Measurements from ENCODE around the gene HARBI1. TPM values are rescaled to one million over a fixed set of nuclear protein-coding genes. Genes with fewer than 3 reads are reported as not detected.

Gene HARBI1
- total RNA-seq, 1 experiment from 2014 or later = 8.2 TPM

GRCh38 chr11:46663277-46663940 lies 46.4 kb upstream of the HARBI1 start:
- intact Hi-C loops (cut with micrococcal nuclease; ENCODE audit: unreplicated experiment) = no loop called here
- H3K4me1 Mint-ChIP-seq (ENCODE audit: low read depth, unreplicated experiment) = no peaks in the 10 kb centered on the region
- no peak overlapping the region for H3K4me3 Mint-ChIP-seq (ENCODE audit: low read depth, unreplicated experiment)
- H3K36me3 Mint-ChIP-seq (ENCODE audit: insufficient read depth, unreplicated experiment) = peaks cover 45% of the 10 kb centered on the region
- CTCF ChIA-PET = no interaction called here
- H3K9me3 Mint-ChIP-seq (ENCODE audit: low read depth, unreplicated experiment) = no peaks in the 10 kb centered on the region
- no peak for DNase-seq
- no TSS peak for BruUV-seq (replicated peaks)
- H3K27me3 Mint-ChIP-seq (ENCODE audit: unreplicated experiment) = no peaks in the 10 kb centered on the region
- no peak overlapping the region for H3K27ac Mint-ChIP-seq (ENCODE audit: unreplicated experiment)
- TF ChIP-seq, protein P1, sequence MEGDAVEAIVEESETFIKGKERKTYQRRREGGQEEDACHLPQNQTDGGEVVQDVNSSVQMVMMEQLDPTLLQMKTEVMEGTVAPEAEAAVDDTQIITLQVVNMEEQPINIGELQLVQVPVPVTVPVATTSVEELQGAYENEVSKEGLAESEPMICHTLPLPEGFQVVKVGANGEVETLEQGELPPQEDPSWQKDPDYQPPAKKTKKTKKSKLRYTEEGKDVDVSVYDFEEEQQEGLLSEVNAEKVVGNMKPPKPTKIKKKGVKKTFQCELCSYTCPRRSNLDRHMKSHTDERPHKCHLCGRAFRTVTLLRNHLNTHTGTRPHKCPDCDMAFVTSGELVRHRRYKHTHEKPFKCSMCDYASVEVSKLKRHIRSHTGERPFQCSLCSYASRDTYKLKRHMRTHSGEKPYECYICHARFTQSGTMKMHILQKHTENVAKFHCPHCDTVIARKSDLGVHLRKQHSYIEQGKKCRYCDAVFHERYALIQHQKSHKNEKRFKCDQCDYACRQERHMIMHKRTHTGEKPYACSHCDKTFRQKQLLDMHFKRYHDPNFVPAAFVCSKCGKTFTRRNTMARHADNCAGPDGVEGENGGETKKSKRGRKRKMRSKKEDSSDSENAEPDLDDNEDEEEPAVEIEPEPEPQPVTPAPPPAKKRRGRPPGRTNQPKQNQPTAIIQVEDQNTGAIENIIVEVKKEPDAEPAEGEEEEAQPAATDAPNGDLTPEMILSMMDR (IDR thresholded peaks at IDR 0.05; ENCODE audit: unreplicated experiment) = no peak

DNA sequence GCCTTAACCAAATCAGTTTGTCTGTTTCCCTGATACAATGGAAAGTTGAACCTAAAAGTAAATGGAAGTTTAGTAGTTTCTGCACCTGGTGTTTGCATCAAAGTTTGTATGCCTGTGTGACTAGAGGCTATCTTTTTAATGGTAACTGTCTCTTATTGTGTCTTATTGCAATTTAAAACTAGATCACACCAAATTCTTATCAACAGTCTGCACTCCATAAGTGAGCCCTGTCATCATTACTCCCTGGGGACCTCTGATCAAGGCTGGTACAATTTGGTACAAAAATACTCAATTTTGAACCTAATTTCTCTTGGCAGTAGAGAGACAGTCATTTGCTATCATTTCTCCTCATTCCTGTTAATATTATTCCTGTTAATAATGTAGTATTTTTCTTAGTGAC lies 45.3 kb upstream of the HARBI1 start:
- H3K27ac Mint-ChIP-seq (ENCODE audit: unreplicated experiment) = no peak overlapping the region
- H3K27me3 Mint-ChIP-seq (ENCODE audit: unreplicated experiment) = no peaks in the 10 kb centered on the region
- intact Hi-C loops (cut with micrococcal nuclease; ENCODE audit: unreplicated experiment) = no loop called here
- H3K9me3 Mint-ChIP-seq (ENCODE audit: low read depth, unreplicated experiment) = no peaks in the 10 kb centered on the region
- H3K4me1 Mint-ChIP-seq (ENCODE audit: low read depth, unreplicated experiment) = no peaks in the 10 kb centered on the region
- no TSS peak for BruUV-seq (replicated peaks)
- CTCF ChIA-PET = no interaction called here
- peaks cover 54% of the 10 kb centered on the region for H3K36me3 Mint-ChIP-seq (ENCODE audit: insufficient read depth, unreplicated experiment)
- no peak for DNase-seq
- no peak overlapping the region for H3K4me3 Mint-ChIP-seq (ENCODE audit: low read depth, unreplicated experiment)
- TF ChIP-seq, protein P1 (IDR thresholded peaks at IDR 0.05; ENCODE audit: unreplicated experiment) = no peak

DNA sequence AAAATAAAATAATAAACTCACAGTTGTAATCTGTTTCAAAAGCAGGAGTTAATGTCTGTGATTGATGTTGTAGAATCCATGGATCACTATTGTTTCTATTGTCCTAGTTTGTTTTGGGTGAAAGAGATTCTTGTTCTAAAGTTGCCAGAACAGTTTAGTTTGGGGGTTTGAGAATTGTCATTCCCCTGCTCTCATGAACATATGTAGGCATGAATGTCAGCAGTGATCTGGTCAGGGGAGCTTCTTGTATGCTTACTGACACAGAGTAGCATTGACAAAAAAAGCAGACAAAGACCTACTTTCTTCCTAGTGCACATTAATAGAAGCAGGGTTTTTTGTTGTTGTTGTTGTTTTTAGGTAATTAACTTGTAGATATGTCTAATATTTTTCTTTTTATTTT lies 44.8 kb upstream of the HARBI1 start:
- CTCF ChIA-PET = no interaction called here
- no peaks in the 10 kb centered on the region for H3K27me3 Mint-ChIP-seq (ENCODE audit: unreplicated experiment)
- no peak for DNase-seq
- no TSS peak for BruUV-seq (replicated peaks)
- H3K4me3 Mint-ChIP-seq (ENCODE audit: low read depth, unreplicated experiment) = no peak overlapping the region
- H3K27ac Mint-ChIP-seq (ENCODE audit: unreplicated experiment) = no peak overlapping the region
- TF ChIP-seq, protein P1 (IDR thresholded peaks at IDR 0.05; ENCODE audit: unreplicated experiment) = no peak
- no peaks in the 10 kb centered on the region for H3K4me1 Mint-ChIP-seq (ENCODE audit: low read depth, unreplicated experiment)
- no peaks in the 10 kb centered on the region for H3K9me3 Mint-ChIP-seq (ENCODE audit: low read depth, unreplicated experiment)
- peaks cover 55% of the 10 kb centered on the region for H3K36me3 Mint-ChIP-seq (ENCODE audit: insufficient read depth, unreplicated experiment)
- intact Hi-C loops (cut with micrococcal nuclease; ENCODE audit: unreplicated experiment) = no loop called here

- Mint-ChIP-seq H3K9me3 (ENCODE audit: low read depth, unreplicated experiment) (no peaks in the 10 kb centered on the region), H3K4me3 (ENCODE audit: low read depth, unreplicated experiment) (no peak overlapping the region), H3K27me3 (ENCODE audit: unreplicated experiment) (no peaks in the 10 kb centered on the region), H3K4me1 (ENCODE audit: low read depth, unreplicated experiment) (no peaks in the 10 kb centered on the region), H3K36me3 (ENCODE audit: insufficient read depth, unreplicated experiment) (peaks cover 46% of the 10 kb centered on the region), H3K27ac (ENCODE audit: unreplicated experiment) (no peak overlapping the region)
- DNase-seq = no peak
- intact Hi-C loops (cut with micrococcal nuclease; ENCODE audit: unreplicated experiment) = no loop called here
- TF ChIP-seq, protein P1 (IDR thresholded peaks at IDR 0.05; ENCODE audit: unreplicated experiment) = no peak
- CTCF ChIA-PET = interaction anchor here (0.7 kb wide), 2 partner anchors 302 to 421 kb away, joined by 3 to 6 read pairs; no protein-coding TSS in a partner anchor
- no TSS peak for BruUV-seq (replicated peaks)
These were observed 42.9 kb upstream of the HARBI1 start for GRCh38 chr11:46659908-46660307.
